SK-N-SH treated with all-trans-retinoic acid at 6 μM for 48 hours (cell line): ENCODE measurements around the gene SEC22A.

Experiments
- ATAC-seq: fragments of 200-7000 bp; cut with Tn5 transposase; 3 replicates; pipeline ENCODE4 v1.9.1; 2020; ENCODE audit warnings: mild to moderate bottlenecking, moderate library complexity
- ARNTL ChIP-seq: fragments of 450-650 bp; formaldehyde crosslinking; IDR thresholded peaks from 2 replicates; pipeline ENCODE4 v1.5.0; 2020; ENCODE audit warnings: low read depth, mild to moderate bottlenecking, moderate library complexity, borderline replicate concordance
- BACH2 ChIP-seq: fragments of 250-450 bp; sonication (Bioruptor Pico); IDR thresholded peaks from 2 replicates; pipeline ENCODE4 v1.9.0; 2021; ENCODE audit warnings: mild to moderate bottlenecking, borderline replicate concordance
- CSDC2 ChIP-seq: fragments of 250-450 bp; sonication (Bioruptor Pico); IDR thresholded peaks from 2 replicates; pipeline ENCODE4 v1.5.0; 2020; ENCODE audit warnings: mild to moderate bottlenecking, moderate library complexity
- ESRRG ChIP-seq: fragments of 250-450 bp; sonication (Bioruptor Pico); IDR thresholded peaks from 2 replicates; pipeline ENCODE4 v1.6.1; 2021; ENCODE audit warnings: mild to moderate bottlenecking
- GLIS3 ChIP-seq: fragments of 250-450 bp; sonication (Bioruptor Pico); IDR thresholded peaks from 2 replicates; pipeline ENCODE4 v1.5.0; 2020; ENCODE audit warnings: mild to moderate bottlenecking, moderate library complexity
- ISL1 ChIP-seq: fragments of 250-450 bp; sonication (Bioruptor Pico); IDR thresholded peaks from 2 replicates; pipeline ENCODE4 v2.1.2; 2022; ENCODE audit warnings: mild to moderate bottlenecking, moderate library complexity
- PPARA ChIP-seq: fragments of 250-450 bp; sonication (Bioruptor Pico); IDR thresholded peaks from 2 replicates; pipeline ENCODE4 v1.5.0; 2020; ENCODE audit warnings: mild to moderate bottlenecking, borderline replicate concordance
- RARB ChIP-seq: fragments of 250-450 bp; sonication (Bioruptor Pico); IDR thresholded peaks from 2 replicates; pipeline ENCODE4 v1.8.0; 2021; ENCODE audit warnings: mild to moderate bottlenecking, moderate library complexity
- SNAI2 ChIP-seq: fragments of 250-450 bp; sonication (Bioruptor Pico); IDR thresholded peaks from 2 replicates; pipeline ENCODE4 v1.5.0; 2020; ENCODE audit warnings: mild to moderate bottlenecking, moderate library complexity
- TCF4 ChIP-seq: fragments of 250-450 bp; sonication (Bioruptor Pico); IDR thresholded peaks from 2 replicates; pipeline ENCODE4 v1.8.0; 2021; ENCODE audit warnings: mild to moderate bottlenecking, moderate library complexity, borderline replicate concordance
- TOX ChIP-seq: fragments of 250-450 bp; sonication (Bioruptor Pico); IDR thresholded peaks from 2 replicates; pipeline ENCODE4 v1.8.0; 2021; ENCODE audit warnings: mild to moderate bottlenecking, moderate library complexity, borderline replicate concordance
- ZFP3 ChIP-seq: fragments of 250-450 bp; sonication (Bioruptor Pico); IDR thresholded peaks from 2 replicates; pipeline ENCODE4 v1.5.0; 2020; ENCODE audit warnings: mild to moderate bottlenecking, moderate library complexity
- ZFP30 ChIP-seq: fragments of 450-650 bp; formaldehyde crosslinking; IDR thresholded peaks from 2 replicates; pipeline ENCODE4 v1.5.0; 2022; ENCODE audit warnings: mild to moderate bottlenecking, moderate library complexity
- ZNF565 ChIP-seq: fragments of 450-650 bp; formaldehyde crosslinking; conservative IDR thresholded peaks from 2 replicates; pipeline ENCODE4 v1.5.0; 2020; ENCODE audit warnings: low read depth, mild to moderate bottlenecking, moderate library complexity
- ZNF70 ChIP-seq: fragments of 450-650 bp; formaldehyde crosslinking; IDR thresholded peaks from 2 replicates; pipeline ENCODE4 v1.5.0; 2020; ENCODE audit warnings: mild to moderate bottlenecking, moderate library complexity
- ZNF8 ChIP-seq: fragments of 450-650 bp; formaldehyde crosslinking; IDR thresholded peaks from 2 replicates; pipeline ENCODE4 v1.5.0; 2020; ENCODE audit warnings: mild to moderate bottlenecking, moderate library complexity
- TF ChIP-seq, protein P1 (sequence below): fragments of 250-450 bp; sonication (Bioruptor Pico); IDR thresholded peaks from 2 replicates; pipeline ENCODE4 v1.8.0; 2020; ENCODE audit warnings: mild to moderate bottlenecking, moderate library complexity, borderline replicate concordance
- TF ChIP-seq, protein P2 (sequence below): fragments of 250-450 bp; sonication (Bioruptor Pico); IDR thresholded peaks from 2 replicates; pipeline ENCODE4 v1.8.0; 2021; ENCODE audit warnings: low read depth, mild to moderate bottlenecking, moderate library complexity, borderline replicate concordance
- TF ChIP-seq, protein P3 (sequence below): fragments of 250-450 bp; sonication (Bioruptor Pico); IDR thresholded peaks from 2 replicates; pipeline ENCODE4 v1.5.1; 2020; ENCODE audit warnings: low read depth, mild to moderate bottlenecking, moderate library complexity
- TF ChIP-seq, protein P4 (sequence below): fragments of 250-450 bp; sonication (Bioruptor Pico); IDR thresholded peaks from 2 replicates; pipeline ENCODE4 v1.5.0; 2020; ENCODE audit warnings: mild to moderate bottlenecking, moderate library complexity
- TF ChIP-seq, protein P5 (sequence below): fragments of 250-450 bp; sonication (Bioruptor Pico); IDR thresholded peaks from 2 replicates; pipeline ENCODE4 v1.5.1; 2021; ENCODE audit warnings: mild to moderate bottlenecking, moderate library complexity

SEC22A gene

DNA sequence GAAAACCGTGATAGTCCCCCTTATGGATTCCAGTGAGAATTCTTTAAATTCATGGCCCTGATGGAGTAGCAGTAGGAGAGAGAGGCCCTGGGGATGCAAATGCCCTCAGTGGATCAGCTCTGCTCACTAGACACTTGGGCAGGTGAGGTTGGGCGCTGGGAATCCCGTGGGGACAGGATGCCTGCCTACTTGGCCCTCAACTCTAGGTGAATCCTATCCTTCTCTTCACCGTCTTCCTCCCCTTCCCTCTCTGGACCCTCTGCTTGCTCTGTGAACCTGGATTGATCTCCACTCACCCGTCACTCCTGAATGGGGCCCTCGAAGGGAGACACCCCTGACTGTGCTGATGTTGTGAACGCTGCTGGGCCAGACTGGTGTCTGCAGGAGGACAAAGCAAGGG, 77.4 kb downstream of the SEC22A start:
- no peak for ATAC-seq
- TF ChIP-seq, protein P1, sequence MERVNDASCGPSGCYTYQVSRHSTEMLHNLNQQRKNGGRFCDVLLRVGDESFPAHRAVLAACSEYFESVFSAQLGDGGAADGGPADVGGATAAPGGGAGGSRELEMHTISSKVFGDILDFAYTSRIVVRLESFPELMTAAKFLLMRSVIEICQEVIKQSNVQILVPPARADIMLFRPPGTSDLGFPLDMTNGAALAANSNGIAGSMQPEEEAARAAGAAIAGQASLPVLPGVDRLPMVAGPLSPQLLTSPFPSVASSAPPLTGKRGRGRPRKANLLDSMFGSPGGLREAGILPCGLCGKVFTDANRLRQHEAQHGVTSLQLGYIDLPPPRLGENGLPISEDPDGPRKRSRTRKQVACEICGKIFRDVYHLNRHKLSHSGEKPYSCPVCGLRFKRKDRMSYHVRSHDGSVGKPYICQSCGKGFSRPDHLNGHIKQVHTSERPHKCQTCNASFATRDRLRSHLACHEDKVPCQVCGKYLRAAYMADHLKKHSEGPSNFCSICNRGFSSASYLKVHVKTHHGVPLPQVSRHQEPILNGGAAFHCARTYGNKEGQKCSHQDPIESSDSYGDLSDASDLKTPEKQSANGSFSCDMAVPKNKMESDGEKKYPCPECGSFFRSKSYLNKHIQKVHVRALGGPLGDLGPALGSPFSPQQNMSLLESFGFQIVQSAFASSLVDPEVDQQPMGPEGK (CRISPR knock-in tag): no peak
- TF ChIP-seq CSDC2 (CRISPR knock-in tag): no peak
- TF ChIP-seq ARNTL: no peak
- no peak for TF ChIP-seq ZNF565 (CRISPR knock-in tag)
- TF ChIP-seq RARB (CRISPR knock-in tag): no peak
- no peak for TF ChIP-seq PPARA (CRISPR knock-in tag)
- no peak for TF ChIP-seq TOX (CRISPR knock-in tag)
- no peak for TF ChIP-seq ZFP3 (CRISPR knock-in tag)
- TF ChIP-seq, protein P2, sequence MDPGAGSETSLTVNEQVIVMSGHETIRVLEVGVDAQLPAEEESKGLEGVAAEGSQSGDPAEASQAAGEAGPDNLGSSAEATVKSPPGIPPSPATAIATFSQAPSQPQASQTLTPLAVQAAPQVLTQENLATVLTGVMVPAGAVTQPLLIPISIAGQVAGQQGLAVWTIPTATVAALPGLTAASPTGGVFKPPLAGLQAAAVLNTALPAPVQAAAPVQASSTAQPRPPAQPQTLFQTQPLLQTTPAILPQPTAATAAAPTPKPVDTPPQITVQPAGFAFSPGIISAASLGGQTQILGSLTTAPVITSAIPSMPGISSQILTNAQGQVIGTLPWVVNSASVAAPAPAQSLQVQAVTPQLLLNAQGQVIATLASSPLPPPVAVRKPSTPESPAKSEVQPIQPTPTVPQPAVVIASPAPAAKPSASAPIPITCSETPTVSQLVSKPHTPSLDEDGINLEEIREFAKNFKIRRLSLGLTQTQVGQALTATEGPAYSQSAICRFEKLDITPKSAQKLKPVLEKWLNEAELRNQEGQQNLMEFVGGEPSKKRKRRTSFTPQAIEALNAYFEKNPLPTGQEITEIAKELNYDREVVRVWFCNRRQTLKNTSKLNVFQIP (CRISPR knock-in tag): no peak
- no peak for TF ChIP-seq ESRRG (CRISPR knock-in tag)
- TF ChIP-seq TCF4: no peak
- TF ChIP-seq, protein P3, sequence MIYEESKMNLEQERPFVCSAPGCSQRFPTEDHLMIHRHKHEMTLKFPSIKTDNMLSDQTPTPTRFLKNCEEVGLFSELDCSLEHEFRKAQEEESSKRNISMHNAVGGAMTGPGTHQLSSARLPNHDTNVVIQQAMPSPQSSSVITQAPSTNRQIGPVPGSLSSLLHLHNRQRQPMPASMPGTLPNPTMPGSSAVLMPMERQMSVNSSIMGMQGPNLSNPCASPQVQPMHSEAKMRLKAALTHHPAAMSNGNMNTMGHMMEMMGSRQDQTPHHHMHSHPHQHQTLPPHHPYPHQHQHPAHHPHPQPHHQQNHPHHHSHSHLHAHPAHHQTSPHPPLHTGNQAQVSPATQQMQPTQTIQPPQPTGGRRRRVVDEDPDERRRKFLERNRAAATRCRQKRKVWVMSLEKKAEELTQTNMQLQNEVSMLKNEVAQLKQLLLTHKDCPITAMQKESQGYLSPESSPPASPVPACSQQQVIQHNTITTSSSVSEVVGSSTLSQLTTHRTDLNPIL (CRISPR knock-in tag): no peak
- TF ChIP-seq, protein P4, sequence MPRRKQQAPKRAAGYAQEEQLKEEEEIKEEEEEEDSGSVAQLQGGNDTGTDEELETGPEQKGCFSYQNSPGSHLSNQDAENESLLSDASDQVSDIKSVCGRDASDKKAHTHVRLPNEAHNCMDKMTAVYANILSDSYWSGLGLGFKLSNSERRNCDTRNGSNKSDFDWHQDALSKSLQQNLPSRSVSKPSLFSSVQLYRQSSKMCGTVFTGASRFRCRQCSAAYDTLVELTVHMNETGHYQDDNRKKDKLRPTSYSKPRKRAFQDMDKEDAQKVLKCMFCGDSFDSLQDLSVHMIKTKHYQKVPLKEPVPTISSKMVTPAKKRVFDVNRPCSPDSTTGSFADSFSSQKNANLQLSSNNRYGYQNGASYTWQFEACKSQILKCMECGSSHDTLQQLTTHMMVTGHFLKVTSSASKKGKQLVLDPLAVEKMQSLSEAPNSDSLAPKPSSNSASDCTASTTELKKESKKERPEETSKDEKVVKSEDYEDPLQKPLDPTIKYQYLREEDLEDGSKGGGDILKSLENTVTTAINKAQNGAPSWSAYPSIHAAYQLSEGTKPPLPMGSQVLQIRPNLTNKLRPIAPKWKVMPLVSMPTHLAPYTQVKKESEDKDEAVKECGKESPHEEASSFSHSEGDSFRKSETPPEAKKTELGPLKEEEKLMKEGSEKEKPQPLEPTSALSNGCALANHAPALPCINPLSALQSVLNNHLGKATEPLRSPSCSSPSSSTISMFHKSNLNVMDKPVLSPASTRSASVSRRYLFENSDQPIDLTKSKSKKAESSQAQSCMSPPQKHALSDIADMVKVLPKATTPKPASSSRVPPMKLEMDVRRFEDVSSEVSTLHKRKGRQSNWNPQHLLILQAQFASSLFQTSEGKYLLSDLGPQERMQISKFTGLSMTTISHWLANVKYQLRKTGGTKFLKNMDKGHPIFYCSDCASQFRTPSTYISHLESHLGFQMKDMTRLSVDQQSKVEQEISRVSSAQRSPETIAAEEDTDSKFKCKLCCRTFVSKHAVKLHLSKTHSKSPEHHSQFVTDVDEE (CRISPR knock-in tag): no peak
- no peak for TF ChIP-seq BACH2 (CRISPR knock-in tag)
- TF ChIP-seq, protein P5, sequence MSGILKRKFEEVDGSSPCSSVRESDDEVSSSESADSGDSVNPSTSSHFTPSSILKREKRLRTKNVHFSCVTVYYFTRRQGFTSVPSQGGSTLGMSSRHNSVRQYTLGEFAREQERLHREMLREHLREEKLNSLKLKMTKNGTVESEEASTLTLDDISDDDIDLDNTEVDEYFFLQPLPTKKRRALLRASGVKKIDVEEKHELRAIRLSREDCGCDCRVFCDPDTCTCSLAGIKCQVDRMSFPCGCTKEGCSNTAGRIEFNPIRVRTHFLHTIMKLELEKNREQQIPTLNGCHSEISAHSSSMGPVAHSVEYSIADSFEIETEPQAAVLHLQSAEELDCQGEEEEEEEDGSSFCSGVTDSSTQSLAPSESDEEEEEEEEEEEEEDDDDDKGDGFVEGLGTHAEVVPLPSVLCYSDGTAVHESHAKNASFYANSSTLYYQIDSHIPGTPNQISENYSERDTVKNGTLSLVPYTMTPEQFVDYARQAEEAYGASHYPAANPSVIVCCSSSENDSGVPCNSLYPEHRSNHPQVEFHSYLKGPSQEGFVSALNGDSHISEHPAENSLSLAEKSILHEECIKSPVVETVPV (CRISPR knock-in tag): no peak
- no peak for TF ChIP-seq ZNF70

DNA sequence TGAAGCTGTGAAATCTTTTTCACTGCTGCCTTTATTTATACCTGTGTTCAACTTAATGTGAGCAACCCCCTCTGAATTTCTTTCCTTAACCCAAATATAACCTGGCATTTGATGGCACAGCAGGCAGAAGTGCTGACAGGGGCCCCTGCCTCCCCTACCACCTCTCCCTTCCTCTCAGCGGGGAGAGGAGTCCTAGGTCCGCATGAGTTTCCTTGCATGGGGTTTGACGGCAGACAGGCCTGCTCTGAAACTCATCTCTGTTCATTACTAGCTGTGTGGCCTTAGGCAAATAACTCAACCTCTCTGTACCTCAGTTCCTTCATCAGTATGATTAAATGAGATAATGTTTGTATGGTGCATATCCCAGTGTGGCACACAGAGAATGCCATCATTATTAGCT, 79.7 kb downstream of the SEC22A start:
- TF ChIP-seq, protein P1 (CRISPR knock-in tag): no peak
- TF ChIP-seq ESRRG (CRISPR knock-in tag) (no peak), TOX (CRISPR knock-in tag) (no peak), ZNF565 (CRISPR knock-in tag) (no peak), ZFP3 (CRISPR knock-in tag) (no peak), ARNTL (no peak), PPARA (CRISPR knock-in tag) (no peak), SNAI2 (no peak), GLIS3 (no peak), ZNF8 (no peak), TCF4 (no peak), ISL1 (CRISPR knock-in tag) (no peak), ZFP30 (CRISPR knock-in tag) (no peak)
- TF ChIP-seq, protein P4 (CRISPR knock-in tag): no peak
- no peak for ATAC-seq
